RWPE2 (cell line): ENCODE results near the gene CCDC106.

Experiments
- ATAC-seq: fragments of 200-7000 bp; cut with Tn5 transposase; 3 replicates; pipeline ENCODE4 v1.9.1; 2021; ENCODE audit warnings: low read depth
- DNase-seq: peaks from one replicate; pipeline ENCODE4 v3.0.0-alpha.2; 2020; ENCODE audit warnings: low spot score
- H3K27ac ChIP-seq: fragments of 450-650 bp; 2 replicates; pipeline ENCODE4 v1.5.1; 2017; ENCODE audit warnings: mild to moderate bottlenecking; ENCODE audit not compliant: poor library complexity, severe bottlenecking
- H3K27me3 ChIP-seq: fragments of 250-450 bp; sonication (Bioruptor Pico); 2 replicates; pipeline ENCODE4 v1.5.1; 2021; ENCODE audit warnings: mild to moderate bottlenecking, moderate library complexity; ENCODE audit not compliant: insufficient read depth, poor library complexity, severe bottlenecking
- H3K36me3 ChIP-seq: fragments of 250-450 bp; sonication (Bioruptor Pico); 2 replicates; pipeline ENCODE4 v1.5.1; 2020; ENCODE audit warnings: low read depth, mild to moderate bottlenecking, moderate library complexity
- H3K4me1 ChIP-seq: fragments of 250-450 bp; sonication (Bioruptor Pico); 2 replicates; pipeline ENCODE4 v1.5.1; 2021; ENCODE audit warnings: mild to moderate bottlenecking, moderate library complexity; ENCODE audit not compliant: insufficient read depth, poor library complexity, severe bottlenecking
- H3K4me3 ChIP-seq: fragments of 250-450 bp; sonication (Bioruptor Pico); 2 replicates; pipeline ENCODE4 v1.5.1; 2021; ENCODE audit warnings: mild to moderate bottlenecking, moderate library complexity; ENCODE audit not compliant: severe bottlenecking
- H3K9me3 ChIP-seq: fragments of 250-450 bp; sonication (Bioruptor Pico); 2 replicates; pipeline ENCODE4 v1.5.1; 2021; ENCODE audit warnings: mild to moderate bottlenecking, moderate library complexity; ENCODE audit not compliant: severe bottlenecking
- CTCF ChIP-seq: fragments of 450-650 bp; IDR thresholded peaks from one replicate; pipeline ENCODE4 v1.5.1; 2017; ENCODE audit warnings: mild to moderate bottlenecking, moderate library complexity; ENCODE audit not compliant: poor library complexity, severe bottlenecking

Gene CCDC106

GRCh38 chr19:55645512-55645881 lies 2.5 kb upstream of the CCDC106 start:
- H3K36me3 ChIP-seq, result peaks cover 17% of the 10 kb centered on the region
- H3K27ac ChIP-seq, result no peak overlapping the region
- H3K27me3 ChIP-seq, result no peaks in the 10 kb centered on the region
- ATAC-seq (no peak), DNase-seq (no peak)
- H3K9me3 ChIP-seq, result no peaks in the 10 kb centered on the region
- H3K4me3 ChIP-seq, result no peak overlapping the region
- no peaks in the 10 kb centered on the region for H3K4me1 ChIP-seq
- no peak for TF ChIP-seq CTCF

- ATAC-seq (no peak), DNase-seq (no peak)
- Histone ChIP-seq H3K4me1 (no peaks in the 10 kb centered on the region), H3K36me3 (peaks cover 17% of the 10 kb centered on the region), H3K27me3 (no peaks in the 10 kb centered on the region), H3K27ac (peak overlapping the region; percentile 66), H3K9me3 (no peaks in the 10 kb centered on the region), H3K4me3 (peak overlapping the region; percentile 76)
- no peak for TF ChIP-seq CTCF
Observed at GRCh38 chr19:55646889-55647731, 902 bp upstream of the CCDC106 start.

GRCh38 chr19:55648585-55649267 lies 714 bp downstream of the CCDC106 start:
- Histone ChIP-seq H3K36me3 (peaks cover 17% of the 10 kb centered on the region), H3K4me3 (peak overlapping the region; percentile 76), H3K27me3 (no peaks in the 10 kb centered on the region), H3K27ac (peak overlapping the region; percentile 66), H3K4me1 (no peaks in the 10 kb centered on the region), H3K9me3 (no peaks in the 10 kb centered on the region)
- TF ChIP-seq CTCF, result no peak
- no peak for DNase-seq
- 0 out of 3 replicates have a peak, but pooled peaks have one; percentile 14 for ATAC-seq

- Histone ChIP-seq H3K9me3 (no peaks in the 10 kb centered on the region), H3K4me1 (no peaks in the 10 kb centered on the region), H3K27ac (peak overlapping the region; percentile 66), H3K4me3 (peak overlapping the region; percentile 76), H3K27me3 (no peaks in the 10 kb centered on the region), H3K36me3 (peaks cover 17% of the 10 kb centered on the region)
- TF ChIP-seq CTCF, result no peak
- DNase-seq (no peak), ATAC-seq (no peak)
Observed at GRCh38 chr19:55649268-55650125, 1.5 kb downstream of the CCDC106 start.
